ENCODE results near the gene PLA2G4A. TPM values are rescaled to one million over a fixed set of nuclear protein-coding genes. Genes with fewer than 3 reads are reported as not detected.

PLA2G4A gene
- total RNA-seq, 1 experiment from 2014 or later, result 0.39 TPM

GRCh38 chr1:186985889-186986491 lies 157.2 kb downstream of the PLA2G4A start:
- Histone ChIP-seq H3K27me3 (ENCODE audit: insufficient read depth, low read length) (no peaks in the 10 kb centered on the region), H4K8ac (replicated peaks; ENCODE audit: insufficient read length, low read depth, low read length) (no peak overlapping the region), H3K79me1 (ENCODE audit: insufficient read depth, low read depth, low read length, poor library complexity, severe bottlenecking) (no peaks in the 10 kb centered on the region), H3K23me2 (ENCODE audit: insufficient read length, low read depth, low read length, poor library complexity, severe bottlenecking) (no peaks in the 10 kb centered on the region), H2BK15ac (ENCODE audit: low read depth, low read length) (no peak overlapping the region), H4K91ac (ENCODE audit: insufficient read length, low read depth, low read length) (no peak overlapping the region), H4K20me1 (ENCODE audit: control insufficient read depth, insufficient read depth, insufficient read length) (no peaks in the 10 kb centered on the region), H2BK120ac (ENCODE audit: low read depth, low read length, poor library complexity, severe bottlenecking) (no peak overlapping the region), H3K4me1 (ENCODE audit: insufficient read depth, low read length) (no peaks in the 10 kb centered on the region), H3K4ac (ENCODE audit: low read depth, low read length) (no peak overlapping the region), H2AFZ (ENCODE audit: low read length) (no peak overlapping the region), H3K18ac (ENCODE audit: insufficient read length, low read depth, low read length) (no peak overlapping the region), H3K14ac (ENCODE audit: insufficient read depth, low read length) (no peak overlapping the region), H3K79me2 (ENCODE audit: insufficient read depth, low read length) (no peaks in the 10 kb centered on the region), H3K9me3 (ENCODE audit: control insufficient read depth, low read depth, low read length) (no peaks in the 10 kb centered on the region), H2BK5ac (ENCODE audit: insufficient read length, low read length) (no peak overlapping the region), H3K4me2 (ENCODE audit: insufficient read depth, insufficient read length, low read length) (no peak overlapping the region), H3K9ac (ENCODE audit: extremely low read depth, insufficient read length, low read length) (no peak overlapping the region), H2BK12ac (ENCODE audit: insufficient read length, low read depth, low read length) (no peak overlapping the region), H4K5ac (ENCODE audit: insufficient read length, low read depth, low read length) (no peak overlapping the region), H3K56ac (ENCODE audit: insufficient read length, low read depth, low read length) (no peak overlapping the region), H3T11ph (ENCODE audit: low read length) (no peak overlapping the region), H3K23ac (ENCODE audit: insufficient read length, low read depth, low read length) (no peak overlapping the region), H2AK5ac (ENCODE audit: insufficient read length, low read length) (no peak overlapping the region), H3K27ac (ENCODE audit: insufficient read length, low read depth, low read length) (no peak overlapping the region), H2BK20ac (ENCODE audit: low read depth, low read length, poor library complexity, severe bottlenecking) (no peak overlapping the region)
- H3K4me1 Mint-ChIP-seq, result peaks cover 11 to 12% of the 10 kb centered on the region in 2 experiments
- H3K36me3 Mint-ChIP-seq (ENCODE audit: insufficient read depth in 1 of 3, low read depth in 3 of 3), result no peaks in the 10 kb centered on the region
- TF ChIP-seq, protein P1, sequence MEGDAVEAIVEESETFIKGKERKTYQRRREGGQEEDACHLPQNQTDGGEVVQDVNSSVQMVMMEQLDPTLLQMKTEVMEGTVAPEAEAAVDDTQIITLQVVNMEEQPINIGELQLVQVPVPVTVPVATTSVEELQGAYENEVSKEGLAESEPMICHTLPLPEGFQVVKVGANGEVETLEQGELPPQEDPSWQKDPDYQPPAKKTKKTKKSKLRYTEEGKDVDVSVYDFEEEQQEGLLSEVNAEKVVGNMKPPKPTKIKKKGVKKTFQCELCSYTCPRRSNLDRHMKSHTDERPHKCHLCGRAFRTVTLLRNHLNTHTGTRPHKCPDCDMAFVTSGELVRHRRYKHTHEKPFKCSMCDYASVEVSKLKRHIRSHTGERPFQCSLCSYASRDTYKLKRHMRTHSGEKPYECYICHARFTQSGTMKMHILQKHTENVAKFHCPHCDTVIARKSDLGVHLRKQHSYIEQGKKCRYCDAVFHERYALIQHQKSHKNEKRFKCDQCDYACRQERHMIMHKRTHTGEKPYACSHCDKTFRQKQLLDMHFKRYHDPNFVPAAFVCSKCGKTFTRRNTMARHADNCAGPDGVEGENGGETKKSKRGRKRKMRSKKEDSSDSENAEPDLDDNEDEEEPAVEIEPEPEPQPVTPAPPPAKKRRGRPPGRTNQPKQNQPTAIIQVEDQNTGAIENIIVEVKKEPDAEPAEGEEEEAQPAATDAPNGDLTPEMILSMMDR (conservative IDR thresholded peaks at IDR 0.05), result peak; percentile 85
- H3K4me3 Mint-ChIP-seq, result no peak overlapping the region
- no CpG with 5 or more reads among the region's 2 CpGs for WGBS (ENCODE audit: extremely low coverage, insufficient read length, low lambda C conversion rate)
- DNase-seq, result no peak
- H3K27me3 Mint-ChIP-seq (ENCODE audit: low read depth), result no peaks in the 10 kb centered on the region
- no peaks in the 10 kb centered on the region for H3K9me3 Mint-ChIP-seq
- no peak overlapping the region for H3K27ac Mint-ChIP-seq
